HG02870 (cell line): ENCODE data around the gene SNAP29.
"Not testable (repeated sequence)": the region's sequence is repeated elsewhere in the genome, so short reads cannot be mapped to it uniquely, and the experiment has no call there.

ENCODE experiments used
- ATAC-seq: cut with Tn5 transposase; IDR thresholded peaks from one replicate; pipeline ENCODE4 v1.9.1; 2021; ENCODE audit warnings: mild to moderate bottlenecking, moderate library complexity; ENCODE audit not compliant: unreplicated experiment

SNAP29 gene

GRCh38 chr22:20858615-20859416 lies at the start of gene SNAP29, which contains the start of gene PI4KA:
Gene SNAP29 (plus strand): TSS chr22:20859007. CDS start chr22:20859111, 104 bp downstream.
Gene PI4KA (minus strand): TSS chr22:20858811. CDS start chr22:20858725, 86 bp downstream.
- ATAC-seq: peak; percentile 90

DNA sequence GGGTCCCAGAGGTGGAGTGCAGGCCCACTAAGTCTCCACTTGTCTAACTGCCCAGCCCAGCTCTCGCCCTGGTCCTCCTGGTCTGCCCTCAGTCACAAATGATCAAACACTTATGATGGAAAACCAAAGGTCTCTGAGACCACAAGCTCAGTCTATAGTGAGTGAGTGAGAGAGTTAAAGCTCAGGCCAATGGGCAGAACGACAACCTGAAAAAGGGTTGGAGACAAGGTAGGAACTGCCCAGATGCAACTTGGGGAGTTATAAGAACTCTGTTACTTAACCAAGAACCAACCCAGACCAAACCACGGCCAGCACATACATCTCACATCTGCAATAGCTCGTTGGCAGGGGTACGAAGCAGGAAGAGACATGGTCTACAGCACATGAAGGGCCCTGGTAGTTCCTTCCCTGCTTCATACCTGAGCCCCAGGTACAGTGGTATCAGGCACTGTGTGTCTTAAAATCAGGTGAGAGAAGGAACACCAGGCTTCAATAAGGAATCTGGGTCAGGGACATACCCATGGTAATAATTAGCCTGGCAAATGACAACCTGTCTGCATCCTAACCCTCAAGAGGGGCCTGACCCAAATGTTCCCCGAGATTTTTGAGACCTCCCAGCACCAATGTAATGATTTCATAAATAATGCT lies 49.1 kb upstream of the SNAP29 start:
- ATAC-seq: no peak

DNA sequence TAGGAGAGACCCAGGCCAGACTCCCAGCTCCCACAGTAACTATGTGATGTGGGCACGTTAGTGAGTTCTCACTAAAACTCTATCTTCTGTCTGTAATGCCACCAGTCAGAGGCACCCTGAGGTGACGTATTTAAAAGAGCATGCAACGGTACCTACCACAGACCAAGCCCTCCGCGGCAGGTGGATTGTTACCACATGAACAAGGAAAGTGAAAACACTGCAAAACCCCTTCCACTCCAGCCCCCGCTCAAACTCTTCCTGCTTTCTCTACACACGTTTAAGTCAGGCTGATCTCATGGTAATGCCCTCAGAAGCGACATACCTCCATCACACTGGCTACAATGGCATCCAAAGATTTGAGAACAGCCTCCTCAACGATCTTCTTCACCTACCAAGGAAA lies 48.2 kb upstream of the SNAP29 start:
- ATAC-seq: no peak

DNA sequence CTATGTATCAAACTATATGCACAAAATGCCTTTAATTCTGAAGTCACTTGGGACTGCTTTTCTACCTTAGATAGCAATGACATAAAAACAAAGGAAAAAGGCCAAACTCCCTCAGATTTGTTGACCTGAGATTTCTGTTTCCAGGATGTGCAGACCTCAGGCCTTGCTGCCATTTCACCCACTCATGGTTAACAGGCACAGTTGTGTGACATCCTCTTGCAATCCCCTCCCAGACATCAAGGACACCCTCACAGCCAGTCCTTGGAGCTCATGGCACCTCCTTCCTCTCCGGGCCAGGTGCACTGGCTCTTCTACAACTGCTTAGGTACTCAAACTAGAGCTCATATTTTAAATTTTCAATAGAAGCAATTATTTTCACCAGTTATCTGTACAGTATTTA lies 47.6 kb upstream of the SNAP29 start:
- ATAC-seq: no peak

DNA sequence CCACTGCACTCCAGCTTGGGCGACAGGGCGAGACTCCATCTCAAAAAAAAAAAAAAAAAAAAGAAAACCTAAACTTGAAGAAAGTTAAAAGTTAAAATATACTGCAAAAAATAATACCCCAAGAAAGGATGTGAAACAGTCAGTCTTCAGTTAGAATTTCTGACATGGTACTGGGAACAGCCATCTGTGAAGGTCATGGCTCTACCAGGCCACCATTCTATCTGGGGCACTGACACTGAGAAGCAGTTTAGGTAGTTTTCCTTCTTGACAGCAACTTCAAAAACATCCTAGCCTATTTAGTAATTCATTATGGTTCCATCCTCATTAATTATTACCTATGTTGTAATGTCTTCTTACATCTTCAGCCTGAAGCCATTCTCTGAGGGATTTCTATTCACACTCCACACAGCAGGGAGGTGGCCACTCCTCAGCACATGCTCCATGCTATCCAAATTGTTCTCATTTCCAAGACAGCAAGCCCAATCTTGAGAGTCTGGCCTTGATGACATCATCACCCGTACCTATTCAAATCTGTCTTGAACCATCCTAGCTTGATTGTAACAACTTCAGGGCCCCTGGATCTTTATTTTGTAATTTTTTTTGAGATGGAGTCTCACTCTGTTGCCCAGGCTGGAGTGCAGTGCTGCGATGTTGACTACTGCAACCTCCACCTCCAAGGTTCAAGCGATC lies 46.7 kb upstream of the SNAP29 start:
- ATAC-seq: no peak

DNA sequence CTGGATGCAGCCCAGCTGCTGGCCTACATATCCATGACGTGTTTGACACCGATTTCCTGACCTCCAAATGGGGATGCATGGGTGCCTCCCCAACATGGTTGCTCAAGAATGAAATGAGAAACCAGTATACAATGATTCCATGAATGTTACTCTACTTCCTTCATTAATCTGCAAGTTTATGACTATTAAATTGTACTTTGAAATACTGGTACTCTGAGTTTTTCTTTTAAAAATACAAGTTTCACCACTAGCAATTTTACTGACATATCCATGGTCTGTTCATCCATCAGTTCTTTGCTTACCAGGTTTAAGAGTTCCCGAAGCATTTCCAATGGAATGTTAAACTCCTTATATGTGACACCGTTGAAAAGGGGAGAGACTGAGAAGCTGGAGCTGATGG lies 45.8 kb upstream of the SNAP29 start:
- no peak for ATAC-seq

- no peak for ATAC-seq
These were observed 44.5 kb upstream of the SNAP29 start for GRCh38 chr22:20814221-20814808.

GRCh38 chr22:20815477-20816050 lies 43.2 kb upstream of the SNAP29 start:
- no peak for ATAC-seq

DNA sequence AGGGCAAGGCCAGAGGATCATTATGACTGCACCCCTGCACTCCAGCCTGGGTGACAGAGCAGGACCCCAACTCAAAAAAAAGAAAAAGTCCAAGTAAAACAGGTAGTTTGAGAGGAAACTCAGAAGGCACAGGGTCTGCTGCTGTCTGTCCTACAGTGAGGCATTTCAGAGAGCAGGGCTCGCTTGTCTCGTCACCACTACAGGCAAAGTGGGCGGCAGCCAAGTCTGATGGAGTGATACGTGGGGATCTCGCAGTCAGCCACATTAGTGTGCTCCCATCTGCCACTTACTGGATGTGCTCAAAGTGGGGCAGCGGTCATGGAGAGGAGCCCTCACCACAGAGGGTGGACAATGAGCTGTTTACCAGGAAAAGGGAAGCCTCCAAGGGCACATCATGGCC lies 42.2 kb upstream of the SNAP29 start:
- ATAC-seq: no peak

- ATAC-seq: no peak
These were observed 40.3 kb upstream of the SNAP29 start for GRCh38 chr22:20818471-20818870.

DNA sequence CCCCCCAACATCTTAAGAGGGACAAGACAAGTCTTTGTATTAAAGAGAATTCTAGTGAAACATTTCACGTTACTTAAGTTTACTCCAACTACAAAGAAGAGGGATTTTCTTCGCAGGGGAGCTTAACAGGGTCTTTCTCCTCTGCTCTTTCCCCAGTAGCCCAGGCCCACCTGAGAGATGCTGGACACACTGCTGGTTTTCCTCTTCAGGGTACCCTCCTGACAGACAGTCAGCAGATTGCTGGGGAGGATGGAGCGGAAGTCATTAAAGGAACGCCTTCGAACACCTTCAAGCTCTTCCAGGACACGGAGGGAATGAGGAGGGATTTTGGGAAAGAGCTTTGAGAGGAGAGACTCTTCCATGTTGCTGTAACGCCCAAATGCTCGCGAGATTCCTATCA lies 39.3 kb upstream of the SNAP29 start:
- no peak for ATAC-seq

DNA sequence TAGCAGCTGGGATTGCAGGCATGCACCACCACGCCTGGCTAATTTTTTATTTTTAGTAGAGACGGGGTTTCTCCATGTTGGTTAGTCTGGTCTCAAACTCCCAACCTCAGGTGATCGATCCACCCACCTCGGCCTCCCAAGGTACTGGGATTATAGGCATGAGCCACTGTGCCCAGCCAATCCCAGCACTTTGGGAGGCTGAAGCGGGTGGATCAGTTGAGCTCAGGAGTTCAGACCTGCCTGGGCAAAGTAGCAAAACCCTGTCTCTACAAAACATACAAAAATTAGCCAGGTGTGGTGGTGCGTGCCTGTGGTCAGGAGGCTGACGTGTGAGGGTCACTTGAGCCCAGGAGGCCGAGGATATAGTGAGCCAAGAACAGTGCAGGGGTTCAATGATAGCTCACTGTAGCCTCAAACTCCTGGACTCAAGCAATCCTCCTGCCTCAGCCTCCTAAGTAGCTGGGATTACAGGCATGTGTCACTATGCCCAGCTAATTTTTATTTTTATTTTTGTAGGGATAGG lies 37.0 kb upstream of the SNAP29 start:
- not testable (repeated sequence) for ATAC-seq

GRCh38 chr22:20822240-20822639 lies 36.6 kb upstream of the SNAP29 start:
- ATAC-seq: no peak

- ATAC-seq: no peak
These were observed 35.5 kb upstream of the SNAP29 start for GRCh38 chr22:20823264-20823663.

DNA sequence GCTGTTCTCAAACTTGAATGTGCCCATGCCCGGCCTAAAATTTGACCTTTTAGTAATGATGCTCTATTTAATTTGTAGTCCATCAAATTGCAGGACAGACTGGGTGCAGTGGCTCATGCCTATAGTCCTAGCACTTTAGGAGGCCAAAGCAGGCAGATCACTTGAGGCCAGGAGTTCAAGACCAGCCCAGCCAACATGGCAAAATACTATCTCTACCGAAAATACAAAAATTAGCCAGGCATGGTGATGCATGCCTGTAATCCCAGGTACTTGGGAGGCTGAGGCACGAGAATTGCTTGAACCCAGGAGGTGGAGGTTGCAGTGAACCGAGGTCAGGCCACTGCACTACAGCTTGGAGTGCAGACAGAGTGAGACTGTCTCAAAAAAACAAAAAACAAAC lies 33.6 kb upstream of the SNAP29 start:
- not testable (repeated sequence) for ATAC-seq

GRCh38 chr22:20825624-20826023 lies 33.2 kb upstream of the SNAP29 start:
- ATAC-seq: no peak

DNA sequence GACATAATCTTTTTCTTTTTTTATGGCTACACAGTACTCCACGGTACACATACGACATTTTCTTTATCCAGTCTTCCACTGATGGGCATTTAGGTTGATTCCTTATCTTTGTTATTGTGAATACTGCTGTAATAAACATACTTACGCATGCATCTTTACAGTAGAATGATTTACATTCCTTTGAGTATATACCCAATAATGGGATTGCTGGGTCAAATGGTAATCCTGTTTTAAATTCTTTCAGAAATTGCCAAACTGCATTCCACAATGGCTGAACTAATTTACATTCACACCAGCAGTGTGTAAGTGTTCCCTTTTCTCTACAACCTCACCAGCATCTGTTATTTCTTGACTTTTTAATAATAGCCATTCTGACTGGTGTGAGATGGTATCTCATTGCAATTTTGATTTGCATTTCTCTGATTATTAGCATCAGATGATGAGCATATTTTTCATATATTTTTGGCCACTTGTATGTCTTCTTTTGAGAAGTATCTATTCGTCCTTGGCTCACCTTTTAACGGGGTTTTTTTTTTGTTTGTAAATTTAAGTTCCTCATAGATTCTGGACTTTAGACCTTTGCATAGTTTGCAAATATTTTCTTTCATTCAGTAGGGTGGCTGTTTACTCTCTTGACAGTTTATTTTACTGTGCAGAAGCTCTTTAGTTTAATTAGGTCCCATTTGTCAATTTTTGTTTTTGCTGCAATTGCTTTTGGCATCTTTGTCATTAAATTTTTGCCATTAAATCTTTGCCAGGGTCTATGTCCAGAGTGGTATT lies 32.2 kb upstream of the SNAP29 start:
- ATAC-seq: not testable (repeated sequence)

DNA sequence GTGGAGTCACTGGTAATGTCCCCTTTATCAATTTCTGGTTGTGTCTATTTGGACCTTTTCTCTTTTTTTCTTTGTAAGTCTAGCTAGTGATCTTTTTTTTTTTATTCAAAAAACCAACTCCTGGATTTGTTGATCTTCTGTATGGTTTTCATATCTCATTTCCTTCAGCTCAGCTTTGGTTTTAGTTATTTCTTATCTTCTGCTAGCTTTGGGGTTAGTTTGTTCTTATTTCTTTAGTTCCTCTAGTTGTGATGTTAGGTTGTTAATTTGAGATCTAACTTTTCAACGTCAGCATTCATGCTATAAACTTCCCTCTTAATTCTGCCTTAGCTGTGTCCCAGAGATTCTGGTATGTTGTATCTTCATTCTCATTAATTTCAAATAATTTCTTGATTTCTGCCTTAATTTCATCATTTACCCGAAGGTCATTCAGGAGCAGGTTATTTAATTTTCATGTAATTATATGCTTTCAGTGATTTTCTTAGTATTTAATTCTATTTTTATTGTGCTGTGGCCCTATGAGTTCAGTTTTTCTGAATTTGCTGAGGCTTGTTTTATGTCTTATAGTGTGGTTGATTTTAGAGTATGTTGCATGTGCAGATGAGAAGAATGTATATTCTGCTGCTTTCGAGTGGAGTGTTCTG lies 29.2 kb upstream of the SNAP29 start:
- no peak for ATAC-seq

DNA sequence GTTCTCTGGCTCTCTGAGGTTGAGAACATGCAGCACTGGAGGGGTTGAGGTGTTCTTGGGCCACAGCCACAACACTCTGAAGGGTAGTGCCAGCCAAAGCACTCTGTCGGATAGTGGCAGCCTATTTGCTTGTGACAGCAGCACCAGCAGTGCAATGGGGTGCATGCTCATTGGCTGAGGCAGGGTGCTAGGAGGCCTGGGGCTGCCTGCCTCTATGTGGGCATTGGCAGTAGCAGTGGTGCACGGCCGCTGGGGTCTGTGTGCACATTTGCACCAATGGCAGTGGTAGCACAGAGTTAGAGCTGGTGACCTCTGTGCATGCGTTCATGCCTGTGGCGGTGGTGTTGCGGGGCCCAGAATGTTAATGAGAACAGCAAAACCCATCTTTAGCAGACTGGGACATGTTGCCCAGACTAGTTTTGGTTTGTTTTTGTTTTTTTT lies 25.6 kb upstream of the SNAP29 start:
- no peak for ATAC-seq
